IPS DF 4.7 (cell line): Measurements from ENCODE around the gene BCL2L1.
"Not testable (repeated sequence)": the region's sequence is repeated elsewhere in the genome, so short reads cannot be mapped to it uniquely, and the experiment has no call there.

Experiments used
- DNase-seq: peaks from one replicate; pipeline ENCODE4 v3.0.0-alpha.2; 2013; ENCODE audit warnings: low spot score; ENCODE audit errors: extremely low read depth

Gene BCL2L1

GRCh38 chr20:31675828-31676608 lies 46.6 kb downstream of the BCL2L1 start:
- no peak for DNase-seq

GRCh38 chr20:31674895-31675827 lies 47.5 kb downstream of the BCL2L1 start:
- no peak for DNase-seq

GRCh38 chr20:31673943-31674463 lies 48.7 kb downstream of the BCL2L1 start:
- DNase-seq, result no peak

GRCh38 chr20:31673435-31673834 lies 49.2 kb downstream of the BCL2L1 start:
- DNase-seq, result no peak

GRCh38 chr20:31671324-31671723 lies 51.3 kb downstream of the BCL2L1 start:
- DNase-seq, result no peak

- no peak for DNase-seq
Observed at GRCh38 chr20:31670371-31671228, 52.1 kb downstream of the BCL2L1 start.

- no peak for DNase-seq
Observed at GRCh38 chr20:31669876-31670275, 52.8 kb downstream of the BCL2L1 start.

- DNase-seq, result not testable (repeated sequence)
Observed at GRCh38 chr20:31668944-31669343, 53.7 kb downstream of the BCL2L1 start.

GRCh38 chr20:31667315-31668285 lies 55.1 kb downstream of the BCL2L1 start:
- DNase-seq, result no peak

- no peak for DNase-seq
Observed at GRCh38 chr20:31666258-31667042, 56.2 kb downstream of the BCL2L1 start.

- no peak for DNase-seq
Observed at GRCh38 chr20:31665753-31666152, 56.9 kb downstream of the BCL2L1 start.

GRCh38 chr20:31664696-31665354 lies 57.8 kb downstream of the BCL2L1 start:
- DNase-seq, result no peak

GRCh38 chr20:31663838-31664695 lies 58.6 kb downstream of the BCL2L1 start:
- DNase-seq, result no peak

GRCh38 chr20:31663524-31663837 lies 59.2 kb downstream of the BCL2L1 start:
- no peak for DNase-seq

- no peak for DNase-seq
Observed at GRCh38 chr20:31662372-31662854, 60.3 kb downstream of the BCL2L1 start.

GRCh38 chr20:31661625-31662371 lies 60.9 kb downstream of the BCL2L1 start:
- no peak for DNase-seq

GRCh38 chr20:31654534-31654933 lies 68.1 kb downstream of the BCL2L1 start:
- no peak for DNase-seq
